WTC11 (cell line): ENCODE measurements around the gene ZNF200.

Source experiments
- CTCF ChIP-seq: fragments of 200-600 bp; IDR thresholded peaks from 2 replicates; pipeline ENCODE4 v1.8.0; 2022; ENCODE audit warnings: antibody characterized with exemption
- ESRRA ChIP-seq: sonication (generic); formaldehyde crosslinking; IDR thresholded peaks from 2 replicates; pipeline ENCODE4 v1.8.1; 2022; ENCODE audit warnings: mild to moderate bottlenecking, missing genetic modification reagents, borderline replicate concordance
- ZNF121 ChIP-seq: sonication (generic); formaldehyde crosslinking; IDR thresholded peaks from 2 replicates; pipeline ENCODE4 v1.8.0; 2023; ENCODE audit warnings: missing genetic modification reagents
- ZNF219 ChIP-seq: sonication (generic); formaldehyde crosslinking; IDR thresholded peaks from 2 replicates; pipeline ENCODE4 v1.8.0; 2023; ENCODE audit warnings: missing genetic modification reagents, mild to moderate bottlenecking, borderline replicate concordance
- TF ChIP-seq, protein P1 (sequence below): sonication (generic); formaldehyde crosslinking; IDR thresholded peaks from 2 replicates; pipeline ENCODE4 v1.8.0; 2022; ENCODE audit warnings: mild to moderate bottlenecking, missing genetic modification reagents
- TF ChIP-seq, protein P2 (sequence below): sonication (generic); formaldehyde crosslinking; IDR thresholded peaks from 2 replicates; pipeline ENCODE4 v1.8.1; 2023; ENCODE audit warnings: mild to moderate bottlenecking, missing genetic modification reagents, moderate library complexity

- no peak for TF ChIP-seq CTCF
- no peak for TF ChIP-seq ZNF219 (CRISPR knock-in tag)
- TF ChIP-seq, protein P1, sequence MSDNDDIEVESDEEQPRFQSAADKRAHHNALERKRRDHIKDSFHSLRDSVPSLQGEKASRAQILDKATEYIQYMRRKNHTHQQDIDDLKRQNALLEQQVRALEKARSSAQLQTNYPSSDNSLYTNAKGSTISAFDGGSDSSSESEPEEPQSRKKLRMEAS (CRISPR knock-in tag), result no peak
- no peak for TF ChIP-seq ESRRA (CRISPR knock-in tag)
- TF ChIP-seq, protein P2, sequence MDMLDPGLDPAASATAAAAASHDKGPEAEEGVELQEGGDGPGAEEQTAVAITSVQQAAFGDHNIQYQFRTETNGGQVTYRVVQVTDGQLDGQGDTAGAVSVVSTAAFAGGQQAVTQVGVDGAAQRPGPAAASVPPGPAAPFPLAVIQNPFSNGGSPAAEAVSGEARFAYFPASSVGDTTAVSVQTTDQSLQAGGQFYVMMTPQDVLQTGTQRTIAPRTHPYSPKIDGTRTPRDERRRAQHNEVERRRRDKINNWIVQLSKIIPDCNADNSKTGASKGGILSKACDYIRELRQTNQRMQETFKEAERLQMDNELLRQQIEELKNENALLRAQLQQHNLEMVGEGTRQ, result no peak
- no peak for TF ChIP-seq ZNF121 (CRISPR knock-in tag)
Measured at GRCh38 chr16:3220839-3221238, 14.1 kb downstream of the ZNF200 start.
